ENCODE data around the gene OR11H7.

GRCh38 chr14:20262642-20263128 lies 33.9 kb downstream of the OR11H7 start:
- TF ChIP-seq CTCF (IDR thresholded peaks at IDR 0.05): no peak
- TF ChIP-seq EP300 (IDR thresholded peaks at IDR 0.05): no peak

Data from stomach (tissue), 4 donors.